ENCODE data around the gene NEDD9. TPM values are rescaled to one million over a fixed set of nuclear protein-coding genes. Genes with fewer than 3 reads are reported as not detected.

Gene NEDD9
- total and polyA plus RNA-seq, 2 of the 4 experiments (the other 2 are of a cell fraction): 7.6 to 16.5 TPM

DNA sequence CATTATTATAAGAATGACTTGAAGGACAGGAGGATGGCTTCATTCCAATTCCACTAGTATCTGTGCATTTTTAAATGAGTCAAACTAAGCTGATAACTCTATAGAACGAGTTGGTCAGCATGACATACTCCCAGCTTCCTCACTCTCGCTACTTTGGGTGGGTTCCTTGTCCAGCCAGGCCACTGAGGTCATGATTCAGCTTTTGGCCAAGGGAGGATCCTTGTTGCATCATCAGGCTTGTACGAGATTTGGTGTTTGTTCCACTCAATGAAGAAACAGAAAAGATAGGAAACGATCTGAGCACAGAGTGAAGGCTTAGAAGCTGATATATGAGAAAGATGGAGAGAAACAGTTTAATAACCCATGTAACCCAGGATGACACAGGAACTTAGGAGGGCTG, 19.8 kb downstream of the NEDD9 start:
- Histone ChIP-seq H3K4me3 (ENCODE audit: insufficient read depth, low read depth, low read length) (no peak overlapping the region), H3K4me1 (ENCODE audit: control insufficient read depth, insufficient read depth, low read length) (peaks cover 19% of the 10 kb centered on the region), H2BK120ac (ENCODE audit: low read depth, low read length) (peak overlapping the region; percentile 78), H3K27me3 (ENCODE audit: control insufficient read depth, insufficient read depth, low read length) (no peaks in the 10 kb centered on the region), H3K9me1 (ENCODE audit: insufficient read depth, low read length) (peaks cover 25% of the 10 kb centered on the region), H2AK9ac (replicated peaks; ENCODE audit: low read depth, low read length, poor library complexity) (no peak overlapping the region), H2BK5ac (ENCODE audit: low read depth, low read length, poor library complexity, severe bottlenecking) (peak overlapping the region; percentile 12), H2AK5ac (ENCODE audit: low read depth, low read length) (peak overlapping the region; percentile 9; the same call in 1 of the 2 replicates), H4K91ac (ENCODE audit: insufficient read depth, low read depth, low read length) (peak overlapping the region; percentile 76), H2AFZ (replicated peaks; ENCODE audit: low read length, poor library complexity) (no peak overlapping the region), H3K23ac (ENCODE audit: low read depth, low read length) (peak overlapping the region; percentile 10; the same call in 1 of the 2 replicates), H3K14ac (replicated peaks; ENCODE audit: low read depth, low read length) (peak overlapping the region; percentile 53), H3K4ac (ENCODE audit: low read depth, low read length) (peak overlapping the region; percentile 55), H3K4me2 (ENCODE audit: low read depth, low read length) (peak overlapping the region; percentile 8; the same call in 1 of the 2 replicates), H2BK20ac (ENCODE audit: low read depth, low read length) (peak overlapping the region; percentile 41), H2BK15ac (ENCODE audit: low read depth, low read length) (peak overlapping the region; percentile 41; the same call in 1 of the 3 replicates), H4K20me1 (ENCODE audit: insufficient read depth, low read length) (peaks cover 7% of the 10 kb centered on the region; the same call in 1 of the 2 replicates), H3K18ac (ENCODE audit: low read depth, low read length) (peak overlapping the region; percentile 1; the same call in 1 of the 2 replicates), H3K79me1 (ENCODE audit: low read depth in 1 of 2, low read length in 2 of 2) (peaks cover 16 to 82% of the 10 kb centered on the region in 2 experiments; a peak in 3 of 4 replicates), H3K56ac (ENCODE audit: extremely low read depth, insufficient read depth, low read length) (no peak overlapping the region), H3K9ac (ENCODE audit: low read depth, low read length) (no peak overlapping the region), H3K9me3 (ENCODE audit: control insufficient read depth, insufficient read depth, low read length) (no peaks in the 10 kb centered on the region), H3K27ac (ENCODE audit: insufficient read depth, low read length) (no peak overlapping the region), H4K5ac (ENCODE audit: low read depth, low read length) (peak overlapping the region; percentile 31; the same call in 1 of the 2 replicates), H3K36me3 (ENCODE audit: control insufficient read depth, insufficient read depth, low read length) (peaks cover 3% of the 10 kb centered on the region; the same call in 1 of the 2 replicates), H4K8ac (ENCODE audit: low read depth in 2 of 2, low read length in 2 of 2) (peak overlapping the region in 1 of 2 experiments; percentile 79; a peak in 3 of 4 replicates)
- in situ Hi-C loops (cut with MboI; ENCODE audit: low sequenced_read_pairs) (no loop called here), intact Hi-C loops (cut with micrococcal nuclease) (no loop called here), dilution Hi-C loops (cut with HindIII; ENCODE audit: low sequenced_read_pairs, unreplicated experiment) (no loop called here)
- WGBS, 2 experiments (ENCODE audit: extremely low coverage in 2 of 2, insufficient read length in 1 of 2): no CpG with 5 or more reads among the region's 4 CpGs
- BruUV-seq (replicated peaks): no TSS peak
- DNase-seq: peak; percentile 90
- CTCF ChIA-PET: interaction anchor here (0.6 to 1.4 kb wide), 3 partner anchors 11 to 363 kb away, joined by 3 to 4 read pairs (median 3); no protein-coding TSS in a partner anchor
- ATAC-seq (ENCODE audit: low read depth): peak; percentile 64
- POLR2A ChIA-PET (ENCODE audit: unreplicated experiment): no interaction called here
- TF ChIP-seq RCOR1 (IDR thresholded peaks at IDR 0.05; ENCODE audit: insufficient replicate concordance, low read length) (peak; percentile 41), MAFK (IDR thresholded peaks at IDR 0.05; ENCODE audit: low read depth, low read length) (no peak), RAD21 (IDR thresholded peaks at IDR 0.05; ENCODE audit: low read length) (no peak), USF2 (IDR thresholded peaks at IDR 0.05; ENCODE audit: low read depth, low read length) (no peak), CEBPB (IDR thresholded peaks at IDR 0.05; ENCODE audit: low read depth, low read length) (peak; percentile 98)

All from IMR-90 (cell line).